Measurements from ENCODE around the gene SKI. TPM values are rescaled to one million over a fixed set of nuclear protein-coding genes. Genes with fewer than 3 reads are reported as not detected.

SKI gene
- total and polyA plus RNA-seq, 9 of the 15 experiments (the other 6 are each of a cell fraction or from before 2014, with no cell fraction given) = 0.10 to 60.5 (median 4.6) TPM

GRCh38 chr1:2341706-2342383 is 113.7 kb downstream of the SKI start (continued):
- TF ChIP-seq ZNF280A (IDR thresholded peaks at IDR 0.05; ENCODE audit: low read depth, partially characterized antibody) (no peak), ZNF146 (CRISPR knock-in tag; IDR thresholded peaks at IDR 0.05; ENCODE audit: unreplicated experiment) (no peak), PREB (CRISPR knock-in tag; IDR thresholded peaks at IDR 0.05) (no peak), SMAD1 (IDR thresholded peaks at IDR 0.05; ENCODE audit: low read depth, low read length, partially characterized antibody) (no peak)

- no TSS peak for BruUV-seq (replicated peaks)
- ChIA-PET CTCF (ENCODE audit: low intra/inter-chr PET ratio) (no interaction called here), POLR2A (interaction anchor here (1.2 kb wide), 1 partner anchor 22 kb away, joined by 5 read pairs; no protein-coding TSS in a partner anchor)
- H3K27me3 ChIP-seq (ENCODE audit: control insufficient read depth in 2 of 2, insufficient read depth in 2 of 2, low read length in 2 of 2) = peaks cover 82 to 91% of the 10 kb centered on the region in 2 experiments; a peak in 4 of 5 replicates
- no peak overlapping the region for H3K9ac ChIP-seq (ENCODE audit: insufficient read depth in 1 of 2, low read depth in 2 of 2, low read length in 2 of 2)
- no peaks in the 10 kb centered on the region for H3K79me2 ChIP-seq (ENCODE audit: control insufficient read depth, insufficient read depth, low read length)
- no peak overlapping the region for H2AFZ ChIP-seq (ENCODE audit: low read depth, low read length)
- WGBS (ENCODE audit: insufficient coverage, low coverage, missing lambda C conversion rate) = 5% methylated on average over 21 of the region's 21 CpGs
- ATAC-seq (no peak), FAIRE-seq (no peak), DNase-seq (ENCODE audit: extremely low read depth in 1 of 4, low spot score in 3 of 4) (no peak)
- peaks cover 27% of the 10 kb centered on the region for H4K20me1 ChIP-seq (replicated peaks; ENCODE audit: control insufficient read depth, insufficient read depth, low read length)
- in situ Hi-C loops (cut with MboI) (no loop called here), intact Hi-C loops (cut with micrococcal nuclease) (no loop called here)
- no peak overlapping the region for H3K27ac ChIP-seq (ENCODE audit: extremely low read depth, low read depth, low read length)
- H3K9me3 ChIP-seq (replicated peaks; ENCODE audit: control insufficient read depth, insufficient read depth, low read depth, low read length) = no peaks in the 10 kb centered on the region
- H3K4me3 ChIP-seq = no peak overlapping the region
- H3K36me3 ChIP-seq (ENCODE audit: control insufficient read depth, insufficient read depth, low read length) = no peaks in the 10 kb centered on the region
- H3K4me2 ChIP-seq (ENCODE audit: insufficient read depth, low read length) = no peak overlapping the region
- no peaks in the 10 kb centered on the region for H3K9me1 ChIP-seq (ENCODE audit: control insufficient read depth, insufficient read depth, low read length)
- H3K4me1 ChIP-seq (replicated peaks in 1 of 2; ENCODE audit: control insufficient read depth in 2 of 2, insufficient read depth in 2 of 2, low read length in 2 of 2) = peaks cover 0 to 49% of the 10 kb centered on the region in 2 experiments; a peak in 2 of 5 replicates
- TF ChIP-seq BCOR (IDR thresholded peaks at IDR 0.05) (no peak), TEAD4 (IDR thresholded peaks at IDR 0.05; ENCODE audit: low read length) (no peak), TEAD4 (CRISPR knock-in tag; IDR thresholded peaks at IDR 0.05; ENCODE audit: borderline replicate concordance) (no peak), TSC22D4 (tag; IDR thresholded peaks at IDR 0.05) (no peak), ZEB2 (IDR thresholded peaks at IDR 0.05) (no peak)
Measured at GRCh38 chr1:2342384-2343022, 114.4 kb downstream of the SKI start.

Data from K562 (cell line).